HEK293 (cell line): ENCODE measurements around the gene IQCH.
"Not testable (repeated sequence)": the region's sequence is repeated elsewhere in the genome, so short reads cannot be mapped to it uniquely, and the experiment has no call there.

Source experiments
- CTCF ChIA-PET: fragments of 350-600 bp; formaldehyde crosslinking; extraction: SDS; loops from one replicate; lab custom pipeline; 2021; ENCODE audit warnings: antibody characterized with exemption; lab: Yijun Ruan, JAX
- POLR2A ChIA-PET: fragments of 300-600 bp; formaldehyde crosslinking; extraction: SDS; loops from one replicate; lab custom pipeline; 2020; ENCODE audit warnings: antibody characterized with exemption, inconsistent platforms; lab: Yijun Ruan, JAX
- H3K27ac ChIP-seq: fragments of 200-500 bp; sonication (Bioruptor generic); 2 replicates; pipeline ENCODE4 v1.5.1; 2014; ENCODE audit warnings: low read depth, low read length, control low read depth, inconsistent platforms; ENCODE audit errors: extremely low read depth
- H3K36me3 ChIP-seq, 2 experiments: fragments of 200-500 bp in 1 of 2; sonication (Bioruptor generic) in 1 of 2; 1 replicate in 1 of 2; 2 replicates in 1 of 2; pipeline ENCODE4 v1.5.1; 2014 to 2017; ENCODE audit warnings: inconsistent platforms in 2 of 2, low read length in 2 of 2; ENCODE audit not compliant: control insufficient read depth in 2 of 2, insufficient read depth in 1 of 2
- H3K4me1 ChIP-seq: fragments of 200-500 bp; sonication (Bioruptor generic); 2 replicates; pipeline ENCODE4 v1.5.1; 2014; ENCODE audit warnings: mild to moderate bottlenecking, low read length, inconsistent platforms; ENCODE audit not compliant: control insufficient read depth, insufficient read depth
- H3K4me3 ChIP-seq: 2 replicates; pipeline ENCODE4 v1.5.1; 2011; ENCODE audit warnings: low read depth, mild to moderate bottlenecking, control low read depth, low read length, moderate library complexity
- H3K9me3 ChIP-seq: fragments of 200-500 bp; sonication (Bioruptor generic); 2 replicates; pipeline ENCODE4 v1.5.1; 2014; ENCODE audit warnings: low read depth, low read length, inconsistent platforms; ENCODE audit not compliant: control insufficient read depth, insufficient read depth
- MEIS1 ChIP-seq: sonication (generic); formaldehyde crosslinking; IDR thresholded peaks from 2 replicates; pipeline ENCODE4 v1.8.1; 2022; ENCODE audit warnings: missing genetic modification reagents, mild to moderate bottlenecking, borderline replicate concordance
- OSR2 ChIP-seq: fragments of 450-650 bp; formaldehyde crosslinking; IDR thresholded peaks from 2 replicates; pipeline ENCODE4 v1.5.1; 2016; ENCODE audit warnings: missing biosample characterization, missing genetic modification characterization
- SP2 ChIP-seq: fragments of 450-650 bp; formaldehyde crosslinking; IDR thresholded peaks from 2 replicates; pipeline ENCODE4 v1.5.1; 2016; ENCODE audit warnings: missing biosample characterization, missing genetic modification characterization
- ZNF10 ChIP-seq: fragments of 450-650 bp; formaldehyde crosslinking; IDR thresholded peaks from 2 replicates; pipeline ENCODE4 v1.5.1; 2017; ENCODE audit warnings: missing biosample characterization, missing genetic modification characterization
- ZNF133 ChIP-seq: fragments of 450-650 bp; formaldehyde crosslinking; IDR thresholded peaks from 2 replicates; pipeline ENCODE4 v1.5.1; 2016; ENCODE audit warnings: missing biosample characterization, missing genetic modification characterization
- ZNF146 ChIP-seq: fragments of 450-650 bp; formaldehyde crosslinking; IDR thresholded peaks from 2 replicates; pipeline ENCODE4 v1.5.1; 2016; ENCODE audit warnings: missing biosample characterization, missing genetic modification characterization
- ZNF148 ChIP-seq: fragments of 450-650 bp; formaldehyde crosslinking; IDR thresholded peaks from 2 replicates; pipeline ENCODE4 v1.5.0; 2017; ENCODE audit warnings: missing biosample characterization, missing genetic modification characterization, borderline replicate concordance
- ZNF16 ChIP-seq: fragments of 450-650 bp; formaldehyde crosslinking; IDR thresholded peaks from 2 replicates; pipeline ENCODE4 v1.5.1; 2016; ENCODE audit warnings: low read depth, missing biosample characterization, missing genetic modification characterization
- ZNF174 ChIP-seq: fragments of 450-650 bp; formaldehyde crosslinking; IDR thresholded peaks from 2 replicates; pipeline ENCODE4 v1.5.0; 2017; ENCODE audit warnings: missing biosample characterization, mild to moderate bottlenecking, missing genetic modification characterization
- ZNF280D ChIP-seq: fragments of 450-650 bp; formaldehyde crosslinking; IDR thresholded peaks from 2 replicates; pipeline ENCODE4 v1.5.1; 2016; ENCODE audit warnings: missing biosample characterization, missing genetic modification characterization
- ZNF302 ChIP-seq: fragments of 450-650 bp; formaldehyde crosslinking; IDR thresholded peaks from 2 replicates; pipeline ENCODE4 v1.5.1; 2016; ENCODE audit warnings: missing biosample characterization, missing genetic modification characterization, low read depth
- ZNF324 ChIP-seq: fragments of 450-650 bp; formaldehyde crosslinking; IDR thresholded peaks from 2 replicates; pipeline ENCODE4 v1.5.1; 2016; ENCODE audit warnings: missing biosample characterization, missing genetic modification characterization
- ZNF391 ChIP-seq: fragments of 450-650 bp; formaldehyde crosslinking; IDR thresholded peaks from 2 replicates; pipeline ENCODE4 v1.5.1; 2016; ENCODE audit warnings: low read depth, missing biosample characterization, missing genetic modification characterization, borderline replicate concordance
- ZNF416 ChIP-seq: fragments of 450-650 bp; formaldehyde crosslinking; IDR thresholded peaks from 2 replicates; pipeline ENCODE4 v1.5.1; 2016; ENCODE audit warnings: missing biosample characterization, missing genetic modification characterization
- ZNF426 ChIP-seq: fragments of 450-650 bp; formaldehyde crosslinking; IDR thresholded peaks from 2 replicates; pipeline ENCODE4 v1.5.1; 2017; ENCODE audit warnings: missing biosample characterization, missing genetic modification characterization, mild to moderate bottlenecking, inconsistent platforms, moderate library complexity
- ZNF473 ChIP-seq: fragments of 450-650 bp; formaldehyde crosslinking; IDR thresholded peaks from 2 replicates; pipeline ENCODE4 v1.5.1; 2017; ENCODE audit warnings: missing biosample characterization, missing genetic modification characterization
- ZNF571 ChIP-seq: fragments of 450-650 bp; formaldehyde crosslinking; IDR thresholded peaks from 2 replicates; pipeline ENCODE4 v1.5.0; 2017; ENCODE audit warnings: missing biosample characterization, missing genetic modification characterization
- ZNF580 ChIP-seq: fragments of 450-650 bp; formaldehyde crosslinking; IDR thresholded peaks from 2 replicates; pipeline ENCODE4 v1.5.1; 2016; ENCODE audit warnings: missing biosample characterization, missing genetic modification characterization
- ZNF600 ChIP-seq: fragments of 450-650 bp; formaldehyde crosslinking; IDR thresholded peaks from 2 replicates; pipeline ENCODE4 v1.5.1; 2016; ENCODE audit warnings: missing biosample characterization, missing genetic modification characterization
- ZNF610 ChIP-seq: fragments of 450-650 bp; formaldehyde crosslinking; IDR thresholded peaks from 2 replicates; pipeline ENCODE4 v1.5.1; 2016; ENCODE audit warnings: missing biosample characterization, missing genetic modification characterization, borderline replicate concordance
- ZNF629 ChIP-seq: fragments of 450-650 bp; formaldehyde crosslinking; IDR thresholded peaks from 2 replicates; pipeline ENCODE4 v1.5.1; 2017; ENCODE audit warnings: missing biosample characterization, missing genetic modification characterization
- ZNF707 ChIP-seq: fragments of 450-650 bp; formaldehyde crosslinking; IDR thresholded peaks from 2 replicates; pipeline ENCODE4 v1.5.1; 2016; ENCODE audit warnings: missing biosample characterization, missing genetic modification characterization

IQCH gene

GRCh38 chr15:67359431-67360079 is 105.0 kb downstream of the IQCH start:
- Histone ChIP-seq H3K4me3 (no peak overlapping the region), H3K9me3 (no peaks in the 10 kb centered on the region), H3K4me1 (0 out of 2 replicates have a peak, but pooled peaks cover 2% of the 10 kb centered on the region)
- TF ChIP-seq ZNF133 (tag by site-specific recombination) (no peak), ZNF571 (no peak), ZNF302 (tag by site-specific recombination) (no peak), ZNF707 (tag by site-specific recombination) (no peak)
- TF ChIP-seq, all 188 proteins: peak for 0
- ChIA-PET POLR2A (no interaction called here), CTCF (interaction anchor here (0.5 to 0.6 kb wide), 2 partner anchors 143 to 318 kb away, joined by 3 read pairs; no protein-coding TSS in a partner anchor)
- Histone ChIP-seq H3K27ac (no peak overlapping the region), H3K36me3 (no peaks in the 10 kb centered on the region)

GRCh38 chr15:67361100-67361499 is 106.5 kb downstream of the IQCH start:
- H3K9me3 ChIP-seq, result no peaks in the 10 kb centered on the region
- H3K27ac ChIP-seq, result no peak overlapping the region
- 0 out of 2 replicates have a peak, but pooled peaks cover 2% of the 10 kb centered on the region for H3K4me1 ChIP-seq
- TF ChIP-seq ZNF10, result 0 out of 2 replicates have a peak, but pooled peaks have one; percentile 18
- TF ChIP-seq OSR2 (tag by site-specific recombination), result peak; percentile 55
- TF ChIP-seq MEIS1 (CRISPR knock-in tag), result no peak
- TF ChIP-seq, all 188 proteins: peak for 2
- ChIA-PET POLR2A (no interaction called here), CTCF (interaction anchor here (1.0 kb wide), 1 partner anchor 161 kb away, joined by 4 read pairs; no protein-coding TSS in a partner anchor)
- Histone ChIP-seq H3K36me3 (no peaks in the 10 kb centered on the region), H3K4me3 (no peak overlapping the region)

GRCh38 chr15:67363712-67364111 is 109.1 kb downstream of the IQCH start:
- H3K4me3 ChIP-seq, H3K9me3 ChIP-seq, H3K36me3 ChIP-seq, H3K4me1 ChIP-seq, H3K27ac ChIP-seq: not testable (repeated sequence)
- CTCF ChIA-PET, result interaction anchor here (0.6 kb wide), 1 partner anchor 10 kb away, joined by 3 read pairs; no protein-coding TSS in a partner anchor
- TF ChIP-seq ZNF146 (tag by site-specific recombination) (peak; percentile 95), ZNF580 (tag by site-specific recombination) (peak; percentile 62)
- POLR2A ChIA-PET, result interaction anchor here (0.6 kb wide), 1 partner anchor 492 kb away, joined by 4 read pairs; no protein-coding TSS in a partner anchor

- H3K9me3 ChIP-seq, result no peaks in the 10 kb centered on the region
- ChIA-PET POLR2A (no interaction called here), CTCF (no interaction called here)
- no peaks in the 10 kb centered on the region for H3K4me1 ChIP-seq
- H3K4me3 ChIP-seq, result no peak overlapping the region
- H3K36me3 ChIP-seq, result no peaks in the 10 kb centered on the region
- TF ChIP-seq ZNF610 (tag by site-specific recombination), result no peak
- TF ChIP-seq SP2 (tag by site-specific recombination), result no peak
- no peak for TF ChIP-seq ZNF16 (tag by site-specific recombination)
- TF ChIP-seq ZNF416 (tag by site-specific recombination), result no peak
- no peak for TF ChIP-seq ZNF174 (tag by site-specific recombination)
- no peak for TF ChIP-seq ZNF148 (tag by site-specific recombination)
- TF ChIP-seq ZNF391 (tag by site-specific recombination), result no peak
- TF ChIP-seq ZNF324 (tag by site-specific recombination), result no peak
- TF ChIP-seq ZNF600, result no peak
- TF ChIP-seq ZNF280D, result no peak
- TF ChIP-seq ZNF473, result no peak
- no peak for TF ChIP-seq ZNF426
- no peak for TF ChIP-seq ZNF629 (tag by site-specific recombination)
- no peak overlapping the region for H3K27ac ChIP-seq
These were observed 111.4 kb downstream of the IQCH start for GRCh38 chr15:67365994-67366393.
